HepG2 (cell line): Measurements from ENCODE around the gene SCAF11. TPM values are rescaled to one million over a fixed set of nuclear protein-coding genes. Genes with fewer than 3 reads are reported as not detected.

Experiments
- ATF7-NPFF ChIP-seq: sonication (generic); formaldehyde crosslinking; IDR thresholded peaks from 2 replicates; pipeline ENCODE4 v1.8.1; 2023; ENCODE audit warnings: mild to moderate bottlenecking, low read depth, missing genetic modification reagents, moderate library complexity
- BRD4 ChIP-seq: sonication (generic); formaldehyde crosslinking; IDR thresholded peaks from 2 replicates; pipeline ENCODE4 v1.4.0; 2020; ENCODE audit warnings: missing genetic modification reagents
- FOXA3 ChIP-seq: IDR thresholded peaks from 2 replicates; pipeline ENCODE4 v1.6.1; 2016; ENCODE audit warnings: missing genetic modification reagents, missing compliant biosample characterization
- GMEB1 ChIP-seq: sonication (generic); formaldehyde crosslinking; IDR thresholded peaks from 2 replicates; pipeline ENCODE4 v1.5.1; 2020; ENCODE audit warnings: missing genetic modification reagents, mild to moderate bottlenecking, borderline replicate concordance
- HNF1A ChIP-seq, 2 experiments: sonication (generic) in 1 of 2; formaldehyde crosslinking in 1 of 2; IDR thresholded peaks; 2 replicates each; pipeline versions ENCODE4 v1.4.0 to v1.6.1; 2016 to 2020; ENCODE audit warnings: borderline replicate concordance in 1 of 2, low read depth in 1 of 2, mild to moderate bottlenecking in 1 of 2, missing genetic modification reagents in 1 of 2
- JUN ChIP-seq: sonication (generic); formaldehyde crosslinking; IDR thresholded peaks from 2 replicates; pipeline ENCODE4 v1.4.0; 2020; ENCODE audit warnings: mild to moderate bottlenecking, missing genetic modification reagents
- KMT2A ChIP-seq: sonication (generic); formaldehyde crosslinking; IDR thresholded peaks from 2 replicates; pipeline ENCODE4 v1.4.0; 2020; ENCODE audit warnings: missing genetic modification reagents
- MYC ChIP-seq: sonication (generic); formaldehyde crosslinking; IDR thresholded peaks from 2 replicates; pipeline ENCODE4 v1.9.0; 2021; ENCODE audit warnings: missing genetic modification reagents, borderline replicate concordance
- PHF21A ChIP-seq: sonication (generic); formaldehyde crosslinking; IDR thresholded peaks from 2 replicates; pipeline ENCODE4 v1.5.0; 2020; ENCODE audit warnings: mild to moderate bottlenecking, missing genetic modification reagents
- PRPF4 ChIP-seq: fragments of 200-400 bp; formaldehyde crosslinking; IDR thresholded peaks from 2 replicates; pipeline ENCODE4 v1.6.1; 2016; ENCODE audit warnings: low read length, low read depth; ENCODE audit not compliant: poor library complexity, severe bottlenecking
- TARDBP ChIP-seq: sonication (generic); formaldehyde crosslinking; IDR thresholded peaks from 2 replicates; pipeline ENCODE4 v1.8.0; 2022; ENCODE audit warnings: mild to moderate bottlenecking, missing genetic modification reagents
- TSC22D2 ChIP-seq: sonication (generic); formaldehyde crosslinking; IDR thresholded peaks from 2 replicates; pipeline ENCODE4 v1.5.1; 2020; ENCODE audit warnings: missing genetic modification reagents, mild to moderate bottlenecking, borderline replicate concordance
- ZKSCAN8 ChIP-seq: IDR thresholded peaks from 2 replicates; pipeline ENCODE4 v1.6.1; 2016; ENCODE audit warnings: borderline replicate concordance, missing genetic modification reagents, missing compliant biosample characterization
- ZNF235 ChIP-seq: sonication (generic); formaldehyde crosslinking; IDR thresholded peaks from 2 replicates; pipeline ENCODE4 v1.8.1; 2023; ENCODE audit warnings: mild to moderate bottlenecking, missing genetic modification reagents, borderline replicate concordance
- ZNF33B ChIP-seq: sonication (generic); formaldehyde crosslinking; IDR thresholded peaks from 2 replicates; pipeline ENCODE4 v1.5.1; 2020; ENCODE audit warnings: mild to moderate bottlenecking, missing genetic modification reagents
- ZNF430 ChIP-seq: sonication (generic); formaldehyde crosslinking; IDR thresholded peaks from 2 replicates; pipeline ENCODE4 v1.9.0; 2021; ENCODE audit warnings: mild to moderate bottlenecking, missing genetic modification reagents
- ZNF44 ChIP-seq: sonication (generic); formaldehyde crosslinking; IDR thresholded peaks from 2 replicates; pipeline ENCODE4 v1.5.1; 2020; ENCODE audit warnings: mild to moderate bottlenecking, missing genetic modification reagents
- ZNF615 ChIP-seq: sonication (generic); formaldehyde crosslinking; IDR thresholded peaks from 2 replicates; pipeline ENCODE4 v1.5.0; 2020; ENCODE audit warnings: mild to moderate bottlenecking, missing genetic modification reagents, borderline replicate concordance
- ZNF772 ChIP-seq: sonication (generic); formaldehyde crosslinking; IDR thresholded peaks from 2 replicates; pipeline ENCODE4 v1.5.0; 2020; ENCODE audit warnings: mild to moderate bottlenecking, missing genetic modification reagents
- polyA plus RNA-seq, 8 experiments: library from polyadenylated mRNA; depleted of rRNA in 3 of 8; stranded (reverse) in 7 of 8; unstranded in 1 of 8; fragments of >200 nt; fragmentation: Illumina TruSeq in 4 of 8; extraction: Trizol in 4 of 8; gene quantifications; 2 replicates each; pipeline versions ENCODE4 v1.2.1 to v1.2.3, GENCODE V29; 2011 to 2016; ENCODE audit warnings: low read depth in 4 of 8, missing spikeins in 1 of 8, mixed read lengths in 1 of 8; ENCODE audit not compliant: insufficient read depth in 1 of 8
- total RNA-seq, 5 experiments: library from RNA; depleted of rRNA; stranded (reverse); fragments of >200 nt; fragmentation: Illumina TruSeq; extraction: Trizol; gene quantifications; 2 replicates each; pipeline ENCODE4 v1.2.3, GENCODE V29; 2016; ENCODE audit warnings: low read depth in 1 of 5
- TF ChIP-seq, protein P1 (sequence below): IDR thresholded peaks from 2 replicates; pipeline ENCODE4 v1.6.1; 2012; ENCODE audit warnings: inconsistent platforms

Gene SCAF11
- total and polyA plus RNA-seq, 2 of the 13 experiments (the other 11 are each of a cell fraction or from before 2014, with no cell fraction given), result 26.9 to 38.3 TPM

- TF ChIP-seq PHF21A (CRISPR knock-in tag), result peak; percentile 83
- peak; percentile 79 for TF ChIP-seq ZNF772 (CRISPR knock-in tag)
- TF ChIP-seq JUN (CRISPR knock-in tag), result peak; percentile 89
- TF ChIP-seq TSC22D2 (CRISPR knock-in tag), result peak; percentile 90; the same call in 1 of the 2 replicates
- TF ChIP-seq ZNF615 (CRISPR knock-in tag), result peak; percentile 88; the same call in 1 of the 2 replicates
- TF ChIP-seq PRPF4, result no peak
- peak; percentile 76; the same call in 1 of the 2 replicates for TF ChIP-seq ZNF235 (CRISPR knock-in tag)
- TF ChIP-seq, protein P1, sequence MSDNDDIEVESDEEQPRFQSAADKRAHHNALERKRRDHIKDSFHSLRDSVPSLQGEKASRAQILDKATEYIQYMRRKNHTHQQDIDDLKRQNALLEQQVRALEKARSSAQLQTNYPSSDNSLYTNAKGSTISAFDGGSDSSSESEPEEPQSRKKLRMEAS, result peak; percentile 99
- peak; percentile 77 for TF ChIP-seq FOXA3 (CRISPR knock-in tag)
- peak; percentile 36; the same call in 1 of the 2 replicates for TF ChIP-seq ATF7-NPFF (CRISPR knock-in tag)
- peak; percentile 62 for TF ChIP-seq ZNF430 (CRISPR knock-in tag)
- TF ChIP-seq ZNF33B (CRISPR knock-in tag), result peak; percentile 58; the same call in 1 of the 2 replicates
- TF ChIP-seq MYC (CRISPR knock-in tag), result peak; percentile 97
- TF ChIP-seq HNF1A (IDR thresholded peaks at IDR 0.05; ENCODE audit: low read depth), result no peak; the same call in 1 of the 2 replicates
- TF ChIP-seq HNF1A (CRISPR knock-in tag; IDR thresholded peaks at IDR 0.05; ENCODE audit: borderline replicate concordance), result peak; percentile 92
- TF ChIP-seq ZKSCAN8 (CRISPR knock-in tag), result peak; percentile 79
- TF ChIP-seq GMEB1 (CRISPR knock-in tag), result peak; percentile 95
- peak; percentile 76; the same call in 1 of the 2 replicates for TF ChIP-seq BRD4 (CRISPR knock-in tag)
- peak; percentile 98 for TF ChIP-seq TARDBP (CRISPR knock-in tag)
- no peak for TF ChIP-seq KMT2A
- TF ChIP-seq ZNF44 (CRISPR knock-in tag), result peak; percentile 86; the same call in 1 of the 2 replicates
Measured at GRCh38 chr12:45990468-45991283, at the start of gene SCAF11 (continued).
